ENCODE data around the gene TXNRD3. TPM values are rescaled to one million over a fixed set of nuclear protein-coding genes. Genes with fewer than 3 reads are reported as not detected.

Gene TXNRD3
- total RNA-seq, 1 experiment from 2014 or later = 6.9 TPM

DNA sequence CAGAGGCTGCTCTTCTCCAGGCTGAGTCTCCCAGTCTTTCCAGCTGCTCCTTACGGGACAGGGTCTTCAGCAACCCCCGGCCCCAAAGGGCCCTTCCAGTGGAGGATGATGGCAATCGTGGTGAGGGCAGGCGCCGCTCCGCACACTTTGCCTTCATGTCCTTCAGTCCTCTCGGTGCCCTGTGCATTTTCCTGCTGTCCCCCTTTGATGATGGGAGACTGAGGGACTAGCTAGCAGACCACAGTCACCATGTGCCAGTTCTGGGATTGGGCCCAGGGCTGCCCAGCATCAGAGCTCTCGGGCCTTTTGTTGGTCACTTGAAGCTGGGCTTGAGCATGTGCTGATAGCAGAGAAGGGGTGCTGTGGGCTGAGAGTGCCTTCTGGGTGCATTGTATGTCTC is 8.8 kb upstream of the TXNRD3 start (continued):
- TF ChIP-seq, protein P1, sequence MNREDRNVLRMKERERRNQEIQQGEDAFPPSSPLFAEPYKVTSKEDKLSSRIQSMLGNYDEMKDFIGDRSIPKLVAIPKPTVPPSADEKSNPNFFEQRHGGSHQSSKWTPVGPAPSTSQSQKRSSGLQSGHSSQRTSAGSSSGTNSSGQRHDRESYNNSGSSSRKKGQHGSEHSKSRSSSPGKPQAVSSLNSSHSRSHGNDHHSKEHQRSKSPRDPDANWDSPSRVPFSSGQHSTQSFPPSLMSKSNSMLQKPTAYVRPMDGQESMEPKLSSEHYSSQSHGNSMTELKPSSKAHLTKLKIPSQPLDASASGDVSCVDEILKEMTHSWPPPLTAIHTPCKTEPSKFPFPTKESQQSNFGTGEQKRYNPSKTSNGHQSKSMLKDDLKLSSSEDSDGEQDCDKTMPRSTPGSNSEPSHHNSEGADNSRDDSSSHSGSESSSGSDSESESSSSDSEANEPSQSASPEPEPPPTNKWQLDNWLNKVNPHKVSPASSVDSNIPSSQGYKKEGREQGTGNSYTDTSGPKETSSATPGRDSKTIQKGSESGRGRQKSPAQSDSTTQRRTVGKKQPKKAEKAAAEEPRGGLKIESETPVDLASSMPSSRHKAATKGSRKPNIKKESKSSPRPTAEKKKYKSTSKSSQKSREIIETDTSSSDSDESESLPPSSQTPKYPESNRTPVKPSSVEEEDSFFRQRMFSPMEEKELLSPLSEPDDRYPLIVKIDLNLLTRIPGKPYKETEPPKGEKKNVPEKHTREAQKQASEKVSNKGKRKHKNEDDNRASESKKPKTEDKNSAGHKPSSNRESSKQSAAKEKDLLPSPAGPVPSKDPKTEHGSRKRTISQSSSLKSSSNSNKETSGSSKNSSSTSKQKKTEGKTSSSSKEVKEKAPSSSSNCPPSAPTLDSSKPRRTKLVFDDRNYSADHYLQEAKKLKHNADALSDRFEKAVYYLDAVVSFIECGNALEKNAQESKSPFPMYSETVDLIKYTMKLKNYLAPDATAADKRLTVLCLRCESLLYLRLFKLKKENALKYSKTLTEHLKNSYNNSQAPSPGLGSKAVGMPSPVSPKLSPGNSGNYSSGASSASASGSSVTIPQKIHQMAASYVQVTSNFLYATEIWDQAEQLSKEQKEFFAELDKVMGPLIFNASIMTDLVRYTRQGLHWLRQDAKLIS (CRISPR knock-in tag; IDR thresholded peaks at IDR 0.05; ENCODE audit: borderline replicate concordance) = no peak
- TF ChIP-seq ZMAT4 (CRISPR knock-in tag; IDR thresholded peaks at IDR 0.05) (no peak), KAT7 (CRISPR knock-in tag; IDR thresholded peaks at IDR 0.05; ENCODE audit: borderline replicate concordance) (no peak), CREM (CRISPR knock-in tag; IDR thresholded peaks at IDR 0.05) (no peak), ZNF396 (CRISPR knock-in tag; IDR thresholded peaks at IDR 0.05; ENCODE audit: borderline replicate concordance) (no peak), GTF2I (CRISPR knock-in tag; conservative IDR thresholded peaks at IDR 0.05) (no peak)
- TF ChIP-seq, protein P2, sequence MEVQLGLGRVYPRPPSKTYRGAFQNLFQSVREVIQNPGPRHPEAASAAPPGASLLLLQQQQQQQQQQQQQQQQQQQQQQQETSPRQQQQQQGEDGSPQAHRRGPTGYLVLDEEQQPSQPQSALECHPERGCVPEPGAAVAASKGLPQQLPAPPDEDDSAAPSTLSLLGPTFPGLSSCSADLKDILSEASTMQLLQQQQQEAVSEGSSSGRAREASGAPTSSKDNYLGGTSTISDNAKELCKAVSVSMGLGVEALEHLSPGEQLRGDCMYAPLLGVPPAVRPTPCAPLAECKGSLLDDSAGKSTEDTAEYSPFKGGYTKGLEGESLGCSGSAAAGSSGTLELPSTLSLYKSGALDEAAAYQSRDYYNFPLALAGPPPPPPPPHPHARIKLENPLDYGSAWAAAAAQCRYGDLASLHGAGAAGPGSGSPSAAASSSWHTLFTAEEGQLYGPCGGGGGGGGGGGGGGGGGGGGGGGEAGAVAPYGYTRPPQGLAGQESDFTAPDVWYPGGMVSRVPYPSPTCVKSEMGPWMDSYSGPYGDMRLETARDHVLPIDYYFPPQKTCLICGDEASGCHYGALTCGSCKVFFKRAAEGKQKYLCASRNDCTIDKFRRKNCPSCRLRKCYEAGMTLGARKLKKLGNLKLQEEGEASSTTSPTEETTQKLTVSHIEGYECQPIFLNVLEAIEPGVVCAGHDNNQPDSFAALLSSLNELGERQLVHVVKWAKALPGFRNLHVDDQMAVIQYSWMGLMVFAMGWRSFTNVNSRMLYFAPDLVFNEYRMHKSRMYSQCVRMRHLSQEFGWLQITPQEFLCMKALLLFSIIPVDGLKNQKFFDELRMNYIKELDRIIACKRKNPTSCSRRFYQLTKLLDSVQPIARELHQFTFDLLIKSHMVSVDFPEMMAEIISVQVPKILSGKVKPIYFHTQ (CRISPR knock-in tag; IDR thresholded peaks at IDR 0.05) = no peak
- TF ChIP-seq, protein P3, sequence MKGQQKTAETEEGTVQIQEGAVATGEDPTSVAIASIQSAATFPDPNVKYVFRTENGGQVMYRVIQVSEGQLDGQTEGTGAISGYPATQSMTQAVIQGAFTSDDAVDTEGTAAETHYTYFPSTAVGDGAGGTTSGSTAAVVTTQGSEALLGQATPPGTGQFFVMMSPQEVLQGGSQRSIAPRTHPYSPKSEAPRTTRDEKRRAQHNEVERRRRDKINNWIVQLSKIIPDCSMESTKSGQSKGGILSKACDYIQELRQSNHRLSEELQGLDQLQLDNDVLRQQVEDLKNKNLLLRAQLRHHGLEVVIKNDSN (CRISPR knock-in tag; IDR thresholded peaks at IDR 0.05) = no peak
- TF ChIP-seq, protein P4, sequence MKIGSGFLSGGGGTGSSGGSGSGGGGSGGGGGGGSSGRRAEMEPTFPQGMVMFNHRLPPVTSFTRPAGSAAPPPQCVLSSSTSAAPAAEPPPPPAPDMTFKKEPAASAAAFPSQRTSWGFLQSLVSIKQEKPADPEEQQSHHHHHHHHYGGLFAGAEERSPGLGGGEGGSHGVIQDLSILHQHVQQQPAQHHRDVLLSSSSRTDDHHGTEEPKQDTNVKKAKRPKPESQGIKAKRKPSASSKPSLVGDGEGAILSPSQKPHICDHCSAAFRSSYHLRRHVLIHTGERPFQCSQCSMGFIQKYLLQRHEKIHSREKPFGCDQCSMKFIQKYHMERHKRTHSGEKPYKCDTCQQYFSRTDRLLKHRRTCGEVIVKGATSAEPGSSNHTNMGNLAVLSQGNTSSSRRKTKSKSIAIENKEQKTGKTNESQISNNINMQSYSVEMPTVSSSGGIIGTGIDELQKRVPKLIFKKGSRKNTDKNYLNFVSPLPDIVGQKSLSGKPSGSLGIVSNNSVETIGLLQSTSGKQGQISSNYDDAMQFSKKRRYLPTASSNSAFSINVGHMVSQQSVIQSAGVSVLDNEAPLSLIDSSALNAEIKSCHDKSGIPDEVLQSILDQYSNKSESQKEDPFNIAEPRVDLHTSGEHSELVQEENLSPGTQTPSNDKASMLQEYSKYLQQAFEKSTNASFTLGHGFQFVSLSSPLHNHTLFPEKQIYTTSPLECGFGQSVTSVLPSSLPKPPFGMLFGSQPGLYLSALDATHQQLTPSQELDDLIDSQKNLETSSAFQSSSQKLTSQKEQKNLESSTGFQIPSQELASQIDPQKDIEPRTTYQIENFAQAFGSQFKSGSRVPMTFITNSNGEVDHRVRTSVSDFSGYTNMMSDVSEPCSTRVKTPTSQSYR (CRISPR knock-in tag; IDR thresholded peaks at IDR 0.05) = no peak

DNA sequence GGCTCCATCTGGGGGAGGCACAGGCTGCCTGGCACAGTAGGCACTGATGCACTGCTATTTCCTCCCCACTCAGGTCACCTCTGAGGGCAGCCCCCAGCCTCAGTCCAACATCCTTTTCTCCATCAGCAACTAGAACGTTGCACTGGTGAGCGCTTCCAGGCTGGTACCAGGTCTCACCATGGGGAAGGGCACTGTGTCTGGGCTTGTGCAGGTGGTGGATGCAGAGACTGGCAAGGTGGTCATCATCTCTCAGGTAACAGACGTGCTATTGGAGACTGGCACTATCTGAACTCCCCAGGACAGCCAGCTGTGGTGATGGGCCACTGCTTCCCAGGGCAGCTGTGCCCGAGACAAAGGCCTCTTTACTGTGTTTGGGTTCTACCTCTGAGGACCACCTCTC is 8.3 kb upstream of the TXNRD3 start:
- ATAC-seq (no peak), DNase-seq (ENCODE audit: low spot score) (no peak)
- Mint-ChIP-seq H3K27ac (no peak overlapping the region), H3K4me1 (peaks cover 3% of the 10 kb centered on the region), H3K36me3 (no peaks in the 10 kb centered on the region), H3K27me3 (ENCODE audit: low read depth) (peaks cover 4% of the 10 kb centered on the region; the same call in 1 of the 2 replicates), H3K9me3 (peaks cover 3% of the 10 kb centered on the region), H3K4me3 (no peak overlapping the region)
- POLR2A ChIA-PET = no interaction called here
- CTCF ChIA-PET = interaction anchor here (1.6 kb wide), 1 partner anchor 16 kb away, joined by 3 read pairs; no protein-coding TSS in a partner anchor
- TF ChIP-seq, protein P2 (CRISPR knock-in tag; IDR thresholded peaks at IDR 0.05) = no peak
- TF ChIP-seq TEAD1 (CRISPR knock-in tag; IDR thresholded peaks at IDR 0.05) = no peak
- TF ChIP-seq ZNF416 (CRISPR knock-in tag; IDR thresholded peaks at IDR 0.05) = no peak
- no peak for TF ChIP-seq ATF3 (CRISPR knock-in tag; conservative IDR thresholded peaks at IDR 0.05)
- no peak for TF ChIP-seq ZNF396 (CRISPR knock-in tag; IDR thresholded peaks at IDR 0.05; ENCODE audit: borderline replicate concordance)
- TF ChIP-seq ZNF263 (CRISPR knock-in tag; IDR thresholded peaks at IDR 0.05; ENCODE audit: low read depth) = no peak
- no peak for TF ChIP-seq EMX1 (CRISPR knock-in tag; IDR thresholded peaks at IDR 0.05)
- TF ChIP-seq, protein P5, sequence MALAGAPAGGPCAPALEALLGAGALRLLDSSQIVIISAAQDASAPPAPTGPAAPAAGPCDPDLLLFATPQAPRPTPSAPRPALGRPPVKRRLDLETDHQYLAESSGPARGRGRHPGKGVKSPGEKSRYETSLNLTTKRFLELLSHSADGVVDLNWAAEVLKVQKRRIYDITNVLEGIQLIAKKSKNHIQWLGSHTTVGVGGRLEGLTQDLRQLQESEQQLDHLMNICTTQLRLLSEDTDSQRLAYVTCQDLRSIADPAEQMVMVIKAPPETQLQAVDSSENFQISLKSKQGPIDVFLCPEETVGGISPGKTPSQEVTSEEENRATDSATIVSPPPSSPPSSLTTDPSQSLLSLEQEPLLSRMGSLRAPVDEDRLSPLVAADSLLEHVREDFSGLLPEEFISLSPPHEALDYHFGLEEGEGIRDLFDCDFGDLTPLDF (CRISPR knock-in tag; IDR thresholded peaks at IDR 0.05) = no peak
- TF ChIP-seq, protein P3 (CRISPR knock-in tag; IDR thresholded peaks at IDR 0.05) = no peak
- TF ChIP-seq PRRX2 (CRISPR knock-in tag; IDR thresholded peaks at IDR 0.05) = no peak
- TF ChIP-seq, protein P6, sequence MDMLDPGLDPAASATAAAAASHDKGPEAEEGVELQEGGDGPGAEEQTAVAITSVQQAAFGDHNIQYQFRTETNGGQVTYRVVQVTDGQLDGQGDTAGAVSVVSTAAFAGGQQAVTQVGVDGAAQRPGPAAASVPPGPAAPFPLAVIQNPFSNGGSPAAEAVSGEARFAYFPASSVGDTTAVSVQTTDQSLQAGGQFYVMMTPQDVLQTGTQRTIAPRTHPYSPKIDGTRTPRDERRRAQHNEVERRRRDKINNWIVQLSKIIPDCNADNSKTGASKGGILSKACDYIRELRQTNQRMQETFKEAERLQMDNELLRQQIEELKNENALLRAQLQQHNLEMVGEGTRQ (CRISPR knock-in tag; IDR thresholded peaks at IDR 0.05) = no peak

All from WTC11 (cell line).